NB4 (cell line): Measurements from ENCODE around the gene LRRTM4.

ENCODE experiments used
- DNase-seq: peaks from one replicate; pipeline ENCODE4 v3.0.0; 2010; ENCODE audit warnings: low read depth
- H3K4me3 ChIP-seq: one replicate; pipeline ENCODE4 v1.5.1; 2011; ENCODE audit warnings: mild to moderate bottlenecking, low read depth, low read length, moderate library complexity
- CTCF ChIP-seq: IDR thresholded peaks from one replicate; pipeline ENCODE4 v1.5.1; 2012; ENCODE audit warnings: low read depth, low read length
- MYC ChIP-seq: IDR thresholded peaks from 2 replicates; pipeline ENCODE4 v1.6.1; 2011; ENCODE audit warnings: low read depth, low read length
- POLR2A ChIP-seq: IDR thresholded peaks from 2 replicates; pipeline ENCODE4 v1.6.1; 2011; ENCODE audit warnings: mild to moderate bottlenecking; ENCODE audit not compliant: insufficient read length; ENCODE audit errors: extremely low read depth
- TF ChIP-seq, protein P1 (sequence below): IDR thresholded peaks from 2 replicates; pipeline ENCODE4 v1.6.1; 2011; ENCODE audit warnings: low read depth, low read length

The LRRTM4 gene

DNA sequence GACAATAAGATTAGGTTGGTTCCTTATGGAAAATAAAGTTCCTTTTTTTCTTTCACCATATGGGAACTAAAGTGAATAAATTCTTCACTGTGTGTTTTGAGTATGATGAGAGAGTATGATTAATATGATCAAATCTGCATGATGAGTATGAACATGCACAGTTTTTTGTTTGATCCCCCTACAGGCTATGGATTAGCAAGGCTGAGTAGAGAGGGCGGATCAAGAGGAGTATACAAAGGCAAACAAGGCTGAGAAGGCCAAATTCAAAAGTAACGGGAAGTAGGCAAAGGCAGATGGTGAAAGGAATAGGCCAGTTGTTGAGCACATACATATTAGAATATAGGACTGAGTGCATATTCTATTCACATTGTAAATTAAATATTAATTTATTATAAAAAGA lies 508.2 kb downstream of the LRRTM4 start:
- no peak overlapping the region for H3K4me3 ChIP-seq
- TF ChIP-seq MYC: no peak
- TF ChIP-seq CTCF: no peak
- TF ChIP-seq, protein P1, sequence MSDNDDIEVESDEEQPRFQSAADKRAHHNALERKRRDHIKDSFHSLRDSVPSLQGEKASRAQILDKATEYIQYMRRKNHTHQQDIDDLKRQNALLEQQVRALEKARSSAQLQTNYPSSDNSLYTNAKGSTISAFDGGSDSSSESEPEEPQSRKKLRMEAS: no peak
- no peak for DNase-seq

DNA sequence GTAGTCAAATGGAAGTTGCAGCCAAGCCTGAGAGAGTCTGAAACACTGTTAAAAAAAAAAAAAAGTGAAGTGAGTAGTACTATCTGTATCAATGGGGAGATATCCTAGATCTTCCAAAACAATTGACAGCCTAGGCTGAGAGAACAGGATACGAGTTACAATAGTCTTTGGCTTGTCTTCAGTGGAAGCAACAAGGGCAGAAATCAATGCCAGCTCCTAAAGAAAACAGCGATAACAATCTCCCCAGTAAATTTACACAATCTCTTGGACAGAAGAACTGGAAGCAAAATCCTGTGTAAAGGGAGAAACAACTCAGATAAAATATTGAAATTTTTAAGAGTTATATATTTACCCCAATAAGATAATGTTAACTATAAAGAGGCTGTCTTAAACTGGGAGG lies 508.7 kb downstream of the LRRTM4 start:
- no peak overlapping the region for H3K4me3 ChIP-seq
- no peak for DNase-seq
- no peak for TF ChIP-seq POLR2A
- TF ChIP-seq CTCF: no peak
- no peak for TF ChIP-seq MYC
- TF ChIP-seq, protein P1: no peak

DNA sequence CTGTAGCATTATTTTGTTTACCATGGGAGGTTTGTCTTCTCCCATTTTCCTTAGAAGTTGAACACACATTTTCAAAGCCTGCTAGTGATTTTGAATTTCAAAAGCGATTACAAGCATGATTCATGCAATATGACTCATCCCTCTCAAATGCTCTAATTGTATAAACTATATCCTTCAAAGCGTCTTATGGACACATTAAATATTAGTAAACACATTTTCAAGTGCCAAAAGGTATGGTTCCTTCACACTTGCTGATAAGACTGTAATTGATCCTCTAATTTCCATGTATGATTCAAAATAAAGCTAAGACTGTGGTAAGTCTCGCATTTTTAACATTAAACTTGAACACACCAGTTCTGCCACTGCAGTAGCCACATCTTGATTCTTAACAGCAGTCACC lies 512.9 kb downstream of the LRRTM4 start:
- no peak for DNase-seq
- H3K4me3 ChIP-seq: no peak overlapping the region
- TF ChIP-seq CTCF: no peak
- TF ChIP-seq, protein P1: no peak
- TF ChIP-seq MYC: no peak
- TF ChIP-seq POLR2A: no peak

DNA sequence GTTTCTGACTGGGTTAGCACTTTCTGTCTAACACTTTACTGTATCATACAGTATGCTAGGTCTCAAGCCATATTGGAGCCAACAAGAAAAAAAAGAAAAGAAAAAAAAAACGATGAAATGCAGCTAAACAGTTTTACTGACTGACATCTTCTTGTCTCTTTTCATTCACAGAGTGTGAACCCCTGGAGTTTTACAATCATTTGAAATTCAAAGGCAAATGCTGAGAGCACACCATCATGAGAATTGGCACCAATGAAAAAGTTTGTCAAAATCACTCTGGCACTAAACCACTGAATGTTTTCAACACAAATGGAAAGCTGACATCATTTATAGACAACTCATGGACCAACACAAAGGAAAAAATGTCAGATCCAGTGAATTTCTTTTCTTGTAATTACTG lies 513.3 kb downstream of the LRRTM4 start:
- TF ChIP-seq CTCF: no peak
- DNase-seq: no peak
- H3K4me3 ChIP-seq: no peak overlapping the region

DNA sequence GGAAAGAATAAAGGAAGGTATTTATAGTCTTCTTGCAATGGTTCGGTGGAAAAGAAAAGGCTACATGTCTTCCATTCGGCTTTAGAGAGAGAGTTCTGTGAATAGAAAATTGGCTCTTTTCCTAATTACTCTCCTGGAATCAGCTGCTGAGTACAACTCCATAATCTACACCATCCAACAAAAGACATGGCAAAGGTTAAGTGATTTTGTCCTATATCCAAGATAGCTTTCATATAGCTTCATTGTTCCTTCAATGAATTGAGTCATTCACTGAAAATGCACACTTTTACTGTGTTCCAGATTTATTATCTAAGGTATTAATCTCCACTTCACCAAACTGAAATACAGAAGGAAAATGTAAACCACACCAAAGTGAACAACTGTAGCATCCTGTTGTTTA lies 514.5 kb downstream of the LRRTM4 start:
- no peak for DNase-seq
- H3K4me3 ChIP-seq: no peak overlapping the region
- no peak for TF ChIP-seq MYC
- no peak for TF ChIP-seq POLR2A
- no peak for TF ChIP-seq CTCF
- TF ChIP-seq, protein P1: no peak

DNA sequence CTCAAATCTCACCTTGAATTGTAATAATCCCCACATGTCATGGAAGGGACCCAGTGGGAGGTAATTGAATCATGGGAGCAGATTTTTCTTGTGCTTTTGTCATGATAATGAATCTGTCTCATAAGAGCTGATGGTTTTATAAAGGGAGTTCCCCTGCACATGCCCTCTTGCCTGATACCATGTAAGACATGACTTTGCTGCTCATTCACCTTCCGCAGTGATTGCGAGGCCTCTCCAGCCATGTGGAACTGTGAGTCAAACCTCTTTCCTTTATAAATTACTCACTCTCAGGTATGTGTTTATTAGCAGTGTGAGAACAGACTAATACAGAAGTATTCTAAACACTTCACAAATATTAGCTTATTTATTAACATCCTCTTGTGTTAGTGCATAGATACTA lies 516.7 kb downstream of the LRRTM4 start:
- no peak overlapping the region for H3K4me3 ChIP-seq
- DNase-seq: no peak
- TF ChIP-seq CTCF: no peak
- TF ChIP-seq MYC: no peak
- TF ChIP-seq POLR2A: no peak
- TF ChIP-seq, protein P1: no peak
